ENCODE data around the gene EYS.
"Not testable (repeated sequence)": the region's sequence is repeated elsewhere in the genome, so short reads cannot be mapped to it uniquely, and the experiment has no call there.

EYS gene

GRCh38 chr6:65623566-65623965 lies 83.5 kb downstream of the EYS start:
- Mint-ChIP-seq H3K27ac (ENCODE audit: low read depth) (no peak overlapping the region), H3K4me1 (no peaks in the 10 kb centered on the region), H3K27me3 (no peaks in the 10 kb centered on the region), H3K36me3 (ENCODE audit: insufficient read depth) (no peaks in the 10 kb centered on the region), H3K4me3 (no peak overlapping the region), H3K9me3 (peaks cover 22% of the 10 kb centered on the region)
- ATAC-seq (replicated peaks; ENCODE audit: extremely low read depth, poor library complexity, severe bottlenecking): no peak
- no peak for DNase-seq (ENCODE audit: low spot score in 2 of 2)

GRCh38 chr6:65610746-65611145 lies 96.3 kb downstream of the EYS start:
- DNase-seq (ENCODE audit: low spot score in 2 of 2): no peak

DNA sequence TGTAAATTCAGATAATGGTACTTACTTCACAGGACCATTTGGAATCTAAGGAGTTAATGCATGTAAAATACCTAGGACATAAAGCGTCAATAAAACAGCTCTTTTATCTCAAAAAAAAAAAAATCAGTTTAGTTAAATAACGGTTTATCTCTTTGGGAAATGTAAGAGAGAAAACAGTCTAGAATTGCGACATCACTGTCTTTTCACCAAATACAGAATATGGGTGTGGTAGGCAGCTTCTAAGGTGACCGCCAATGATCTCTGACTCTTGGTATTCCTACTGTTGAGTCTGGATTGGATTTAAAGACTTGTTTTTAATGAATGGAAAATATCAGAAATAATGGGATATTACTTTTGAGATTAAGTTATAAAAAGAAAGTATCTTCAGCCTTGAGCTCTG lies 111.5 kb downstream of the EYS start:
- no peak overlapping the region for H3K4me3 Mint-ChIP-seq
- H3K9me3 Mint-ChIP-seq: peaks cover 6% of the 10 kb centered on the region
- DNase-seq (ENCODE audit: low spot score in 2 of 2): no peak
- no peak overlapping the region for H3K27ac Mint-ChIP-seq (ENCODE audit: low read depth)
- ATAC-seq (replicated peaks; ENCODE audit: extremely low read depth, poor library complexity, severe bottlenecking): no peak
- H3K27me3 Mint-ChIP-seq: no peaks in the 10 kb centered on the region
- peaks cover 3% of the 10 kb centered on the region for H3K36me3 Mint-ChIP-seq (ENCODE audit: insufficient read depth)
- H3K4me1 Mint-ChIP-seq: no peaks in the 10 kb centered on the region

More at GRCh38 chr6:65610746-65611145, 96.3 kb downstream of the EYS start:
- ATAC-seq (replicated peaks; ENCODE audit: extremely low read depth, poor library complexity, severe bottlenecking): no peak
- H3K27me3 Mint-ChIP-seq: no peaks in the 10 kb centered on the region
- H3K27ac Mint-ChIP-seq (ENCODE audit: low read depth): no peak overlapping the region
- H3K36me3 Mint-ChIP-seq (ENCODE audit: insufficient read depth): no peaks in the 10 kb centered on the region
- H3K4me3 Mint-ChIP-seq: no peak overlapping the region
- no peaks in the 10 kb centered on the region for H3K9me3 Mint-ChIP-seq
- no peaks in the 10 kb centered on the region for H3K4me1 Mint-ChIP-seq

DNA sequence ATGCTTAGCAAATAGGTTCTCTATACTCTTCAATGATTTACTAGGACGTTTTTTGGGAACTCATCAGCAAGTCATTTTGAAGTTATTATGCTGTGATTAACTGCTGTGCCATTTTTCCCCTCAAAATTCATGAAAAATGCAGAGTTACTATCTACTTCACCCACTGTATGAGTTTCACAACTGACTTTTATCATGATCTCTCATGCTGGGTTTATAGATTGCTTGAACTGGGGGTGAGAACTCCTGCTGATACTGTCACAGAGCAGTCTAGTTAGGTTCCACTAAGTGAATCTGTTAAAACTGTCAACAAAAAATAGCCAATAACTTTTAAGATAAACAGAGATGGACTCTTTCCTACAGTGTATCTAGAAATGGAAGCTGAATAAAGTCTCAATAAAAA lies 136.7 kb downstream of the EYS start:
- no peak overlapping the region for H3K4me3 Mint-ChIP-seq
- DNase-seq (ENCODE audit: low spot score in 2 of 2) (no peak), ATAC-seq (replicated peaks; ENCODE audit: extremely low read depth, poor library complexity, severe bottlenecking) (no peak)
- H3K27ac Mint-ChIP-seq (ENCODE audit: low read depth): no peak overlapping the region
- H3K27me3 Mint-ChIP-seq: no peaks in the 10 kb centered on the region
- no peaks in the 10 kb centered on the region for H3K36me3 Mint-ChIP-seq (ENCODE audit: insufficient read depth)
- peaks cover 26% of the 10 kb centered on the region for H3K9me3 Mint-ChIP-seq
- H3K4me1 Mint-ChIP-seq: no peaks in the 10 kb centered on the region

DNA sequence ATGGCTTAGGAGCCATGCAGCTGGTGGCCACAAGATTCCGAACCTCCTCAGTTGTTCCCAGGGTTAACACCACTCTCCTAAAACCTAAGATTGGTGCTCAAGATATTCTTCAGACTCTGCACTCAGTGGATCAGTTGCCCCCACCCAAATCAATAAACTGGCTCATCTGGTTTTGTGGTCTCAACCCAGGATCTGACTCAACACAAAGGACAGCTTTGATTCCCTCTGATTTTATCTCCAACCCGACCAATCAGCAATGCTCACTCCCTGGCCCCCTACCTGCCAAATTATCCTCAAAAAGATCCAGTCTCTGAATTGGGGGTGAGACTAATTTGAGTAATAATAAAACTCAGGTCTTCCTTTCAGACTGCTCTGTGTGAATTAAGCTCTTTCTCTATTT lies 137.5 kb downstream of the EYS start:
- Mint-ChIP-seq H3K4me3 (no peak overlapping the region), H3K27me3 (no peaks in the 10 kb centered on the region), H3K27ac (ENCODE audit: low read depth) (no peak overlapping the region), H3K9me3 (peaks cover 24% of the 10 kb centered on the region), H3K4me1 (no peaks in the 10 kb centered on the region), H3K36me3 (ENCODE audit: insufficient read depth) (no peaks in the 10 kb centered on the region)
- no peak for ATAC-seq (replicated peaks; ENCODE audit: extremely low read depth, poor library complexity, severe bottlenecking)
- DNase-seq (ENCODE audit: low spot score in 2 of 2): no peak

DNA sequence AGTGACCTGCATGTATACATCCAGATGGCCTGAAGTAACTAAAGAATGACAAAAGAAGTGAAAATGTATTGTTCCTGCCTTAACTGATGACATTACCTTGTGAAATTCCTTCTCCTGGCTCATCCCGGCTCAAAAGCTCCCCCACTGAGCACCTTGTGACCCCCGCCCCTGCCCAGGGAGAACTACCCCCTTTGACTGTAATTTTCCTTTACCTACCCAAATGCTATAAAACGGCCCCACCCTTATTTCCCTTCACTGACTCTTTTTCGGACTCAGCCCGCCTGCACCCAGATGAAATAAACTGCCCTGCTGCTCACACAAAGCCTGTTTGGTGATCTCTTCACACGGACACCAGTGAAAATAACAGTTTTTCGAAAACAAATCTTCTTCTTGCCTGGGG lies 138.0 kb downstream of the EYS start:
- peaks cover 20% of the 10 kb centered on the region for H3K9me3 Mint-ChIP-seq
- DNase-seq (ENCODE audit: low spot score in 2 of 2); ATAC-seq (replicated peaks; ENCODE audit: extremely low read depth, poor library complexity, severe bottlenecking); H3K27me3 Mint-ChIP-seq; H3K27ac Mint-ChIP-seq (ENCODE audit: low read depth); H3K4me1 Mint-ChIP-seq; H3K36me3 Mint-ChIP-seq (ENCODE audit: insufficient read depth); H3K4me3 Mint-ChIP-seq: not testable (repeated sequence)

DNA sequence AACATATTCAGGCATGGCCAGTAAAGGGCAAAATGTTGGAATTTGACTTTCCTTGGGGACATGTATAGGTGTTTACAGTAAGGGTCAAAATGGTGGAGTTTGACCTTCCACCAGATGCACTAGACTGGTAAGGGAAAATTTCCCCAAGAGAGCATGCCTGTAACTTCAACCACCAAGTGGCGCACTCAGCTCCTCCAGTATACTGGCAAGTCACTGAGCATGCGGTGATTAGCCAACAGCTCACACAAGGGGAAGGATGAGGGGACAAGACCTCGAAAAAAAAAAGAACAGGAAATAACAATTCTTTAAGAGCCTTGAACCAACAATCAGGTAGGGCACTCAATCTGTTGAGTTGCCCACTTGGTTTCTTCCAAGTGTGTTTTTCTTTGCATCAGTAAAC lies 140.9 kb downstream of the EYS start:
- Mint-ChIP-seq H3K36me3 (ENCODE audit: insufficient read depth) (no peaks in the 10 kb centered on the region), H3K9me3 (peaks cover 13% of the 10 kb centered on the region), H3K4me1 (no peaks in the 10 kb centered on the region), H3K27me3 (no peaks in the 10 kb centered on the region), H3K27ac (ENCODE audit: low read depth) (no peak overlapping the region), H3K4me3 (no peak overlapping the region)
- ATAC-seq (replicated peaks; ENCODE audit: extremely low read depth, poor library complexity, severe bottlenecking) (no peak), DNase-seq (ENCODE audit: low spot score in 2 of 2) (no peak)

- H3K27me3 Mint-ChIP-seq: no peaks in the 10 kb centered on the region
- no peak overlapping the region for H3K4me3 Mint-ChIP-seq
- H3K9me3 Mint-ChIP-seq: peaks cover 6% of the 10 kb centered on the region
- no peak overlapping the region for H3K27ac Mint-ChIP-seq (ENCODE audit: low read depth)
- H3K36me3 Mint-ChIP-seq (ENCODE audit: insufficient read depth): no peaks in the 10 kb centered on the region
- DNase-seq (ENCODE audit: low spot score in 2 of 2) (no peak), ATAC-seq (replicated peaks; ENCODE audit: extremely low read depth, poor library complexity, severe bottlenecking) (no peak)
- H3K4me1 Mint-ChIP-seq: no peaks in the 10 kb centered on the region
Measured at GRCh38 chr6:65558071-65558470, 149.0 kb downstream of the EYS start.

- Mint-ChIP-seq H3K4me1 (no peaks in the 10 kb centered on the region), H3K36me3 (ENCODE audit: insufficient read depth) (no peaks in the 10 kb centered on the region), H3K27me3 (no peaks in the 10 kb centered on the region), H3K27ac (ENCODE audit: low read depth) (no peak overlapping the region), H3K9me3 (peaks cover 6% of the 10 kb centered on the region), H3K4me3 (no peak overlapping the region)
- DNase-seq (ENCODE audit: low spot score in 2 of 2) (no peak), ATAC-seq (replicated peaks; ENCODE audit: extremely low read depth, poor library complexity, severe bottlenecking) (no peak)
Measured at GRCh38 chr6:65557224-65557623, 149.8 kb downstream of the EYS start.

GRCh38 chr6:65546894-65547293 lies 160.1 kb downstream of the EYS start:
- ATAC-seq (replicated peaks; ENCODE audit: extremely low read depth, poor library complexity, severe bottlenecking) (no peak), DNase-seq (ENCODE audit: low spot score in 2 of 2) (no peak)
- no peaks in the 10 kb centered on the region for H3K27me3 Mint-ChIP-seq
- H3K9me3 Mint-ChIP-seq: peaks cover 10% of the 10 kb centered on the region
- no peak overlapping the region for H3K27ac Mint-ChIP-seq (ENCODE audit: low read depth)
- no peak overlapping the region for H3K4me3 Mint-ChIP-seq
- H3K4me1 Mint-ChIP-seq: no peaks in the 10 kb centered on the region
- no peaks in the 10 kb centered on the region for H3K36me3 Mint-ChIP-seq (ENCODE audit: insufficient read depth)

- Mint-ChIP-seq H3K4me3 (no peak overlapping the region), H3K27me3 (no peaks in the 10 kb centered on the region)
- ATAC-seq (replicated peaks; ENCODE audit: extremely low read depth, poor library complexity, severe bottlenecking): no peak
Measured at GRCh38 chr6:65545920-65546319, 161.1 kb downstream of the EYS start.

DNA sequence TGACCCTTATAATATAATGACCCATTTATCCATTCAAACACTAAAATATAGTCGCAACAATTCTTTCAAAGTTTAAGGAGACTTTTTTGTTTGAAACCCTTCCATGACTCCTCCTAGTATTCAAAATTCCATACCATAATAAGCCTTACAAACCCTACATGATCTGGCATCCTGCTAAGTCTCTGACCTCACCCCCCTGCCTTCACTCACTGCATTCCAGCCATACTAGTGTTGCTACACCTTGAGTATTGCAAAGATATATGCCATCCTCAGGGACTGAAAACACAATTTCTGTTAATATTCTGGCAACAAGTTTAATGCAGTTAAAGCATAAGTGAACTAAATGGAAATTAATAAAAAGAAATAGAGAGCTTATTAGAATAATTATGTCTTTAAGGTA lies 168.4 kb downstream of the EYS start:
- ATAC-seq (replicated peaks; ENCODE audit: extremely low read depth, poor library complexity, severe bottlenecking) (no peak), DNase-seq (ENCODE audit: low spot score in 2 of 2) (no peak)
- H3K36me3 Mint-ChIP-seq (ENCODE audit: insufficient read depth): no peaks in the 10 kb centered on the region
- peaks cover 25% of the 10 kb centered on the region for H3K9me3 Mint-ChIP-seq
- H3K27ac Mint-ChIP-seq (ENCODE audit: low read depth): no peak overlapping the region
- H3K4me3 Mint-ChIP-seq: no peak overlapping the region
- no peaks in the 10 kb centered on the region for H3K4me1 Mint-ChIP-seq
- no peaks in the 10 kb centered on the region for H3K27me3 Mint-ChIP-seq

More at GRCh38 chr6:65545920-65546319, 161.1 kb downstream of the EYS start:
- H3K9me3 Mint-ChIP-seq: peaks cover 10% of the 10 kb centered on the region
- H3K27ac Mint-ChIP-seq (ENCODE audit: low read depth): no peak overlapping the region
- DNase-seq (ENCODE audit: low spot score in 2 of 2): no peak
- H3K4me1 Mint-ChIP-seq: no peaks in the 10 kb centered on the region
- H3K36me3 Mint-ChIP-seq (ENCODE audit: insufficient read depth): no peaks in the 10 kb centered on the region

- Mint-ChIP-seq H3K4me1 (no peaks in the 10 kb centered on the region), H3K4me3 (no peak overlapping the region), H3K27ac (ENCODE audit: low read depth) (no peak overlapping the region), H3K9me3 (peaks cover 23% of the 10 kb centered on the region), H3K27me3 (no peaks in the 10 kb centered on the region), H3K36me3 (ENCODE audit: insufficient read depth) (no peaks in the 10 kb centered on the region)
- DNase-seq (ENCODE audit: low spot score in 2 of 2): no peak
- no peak for ATAC-seq (replicated peaks; ENCODE audit: extremely low read depth, poor library complexity, severe bottlenecking)
Measured at GRCh38 chr6:65537600-65537999, 169.4 kb downstream of the EYS start.

GRCh38 chr6:65531533-65531932 lies 175.5 kb downstream of the EYS start:
- no peaks in the 10 kb centered on the region for H3K36me3 Mint-ChIP-seq (ENCODE audit: insufficient read depth)
- no peak for ATAC-seq (replicated peaks; ENCODE audit: extremely low read depth, poor library complexity, severe bottlenecking)
- H3K4me1 Mint-ChIP-seq: no peaks in the 10 kb centered on the region
- H3K4me3 Mint-ChIP-seq: no peak overlapping the region
- H3K9me3 Mint-ChIP-seq: peaks cover 13% of the 10 kb centered on the region
- DNase-seq (ENCODE audit: low spot score in 2 of 2): no peak
- no peak overlapping the region for H3K27ac Mint-ChIP-seq (ENCODE audit: low read depth)
- no peaks in the 10 kb centered on the region for H3K27me3 Mint-ChIP-seq
